ENCODE data around the gene EFCAB6.
A peak's percentile ranks its signal among the peaks of the same experiment; 100 is the strongest.

Gene EFCAB6
- total RNA-seq = 0.10 to 5.2 (median 0.48) reads per million in 17 experiments

GRCh38 chr22:43812149-43812842, at the start of gene EFCAB6:
EFCAB6 (minus strand) TSS chr22:43812305; CDS start chr22:43782318, 29,987 bp downstream.
- peak; percentile 94 to 99 (median 96) for DNase-seq

DNA sequence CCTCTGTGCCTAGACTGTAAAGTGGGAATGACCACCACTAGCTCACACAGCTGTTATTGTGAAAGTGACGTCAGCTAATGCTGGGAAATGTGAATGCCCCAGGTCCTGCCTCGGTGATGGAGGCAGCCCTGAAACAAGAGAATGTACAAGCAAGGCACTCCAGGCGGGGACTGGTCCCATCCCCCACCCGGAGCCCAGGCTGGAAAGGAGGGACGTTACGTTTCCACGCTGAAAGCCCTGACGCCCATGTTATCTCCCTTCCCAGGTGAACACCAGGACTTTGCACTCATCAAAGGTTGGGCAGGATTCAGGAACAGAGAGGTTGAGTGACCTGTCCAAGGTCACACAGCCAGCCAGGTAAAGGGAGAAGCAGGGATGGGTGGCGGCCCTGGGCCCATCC, 49.4 kb upstream of the EFCAB6 start:
- DNase-seq = no peak

- no peak for DNase-seq
These were observed 48.7 kb upstream of the EFCAB6 start for GRCh38 chr22:43860831-43861230.

GRCh38 chr22:43860126-43860525, 48.0 kb upstream of the EFCAB6 start:
- DNase-seq = no peak

- no peak for DNase-seq
These were observed 47.5 kb upstream of the EFCAB6 start for GRCh38 chr22:43859621-43860020.

- no peak for DNase-seq
These were observed 47.1 kb upstream of the EFCAB6 start for GRCh38 chr22:43859176-43859575.

DNA sequence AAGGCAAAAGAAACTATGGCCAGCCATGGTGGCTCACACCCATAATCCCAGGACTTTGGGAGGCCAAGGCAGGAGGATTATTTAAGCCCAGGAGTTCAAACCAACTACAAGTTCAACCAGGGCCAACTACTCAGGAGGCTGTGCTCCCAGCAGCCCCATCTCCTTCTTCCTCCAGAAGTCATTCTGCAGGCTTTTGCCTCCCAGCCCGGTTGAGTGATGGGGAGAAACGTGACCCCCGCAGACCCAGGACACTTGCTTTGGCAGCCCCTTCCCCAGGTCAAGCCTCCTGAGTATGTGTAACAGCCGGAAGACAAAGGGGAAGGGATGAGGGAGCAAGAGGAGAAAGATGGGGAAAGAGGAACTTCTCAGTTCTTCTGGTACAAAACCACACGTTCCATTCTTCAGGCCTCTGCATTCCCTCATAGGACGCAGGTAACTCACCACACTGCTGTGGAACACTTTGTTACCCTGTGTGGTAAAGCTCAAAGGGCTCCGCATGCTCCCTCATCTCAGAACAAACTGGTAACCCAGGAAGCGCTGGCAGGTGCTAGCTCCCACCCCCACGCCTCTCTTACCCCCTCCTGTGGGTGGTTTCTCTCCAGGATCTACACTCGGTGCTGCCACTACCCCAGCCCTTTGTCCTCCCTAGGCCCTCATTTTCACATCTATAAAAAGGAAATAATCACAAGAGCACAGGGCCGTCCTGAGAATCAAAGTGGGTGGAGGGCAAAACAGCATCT, 46.2 kb upstream of the EFCAB6 start:
- no peak for DNase-seq

- DNase-seq = no peak
These were observed 45.3 kb upstream of the EFCAB6 start for GRCh38 chr22:43857367-43857766.

- DNase-seq = no peak
These were observed 43.3 kb upstream of the EFCAB6 start for GRCh38 chr22:43855431-43855830.

GRCh38 chr22:43854786-43855271, 42.7 kb upstream of the EFCAB6 start:
- DNase-seq = no peak

DNA sequence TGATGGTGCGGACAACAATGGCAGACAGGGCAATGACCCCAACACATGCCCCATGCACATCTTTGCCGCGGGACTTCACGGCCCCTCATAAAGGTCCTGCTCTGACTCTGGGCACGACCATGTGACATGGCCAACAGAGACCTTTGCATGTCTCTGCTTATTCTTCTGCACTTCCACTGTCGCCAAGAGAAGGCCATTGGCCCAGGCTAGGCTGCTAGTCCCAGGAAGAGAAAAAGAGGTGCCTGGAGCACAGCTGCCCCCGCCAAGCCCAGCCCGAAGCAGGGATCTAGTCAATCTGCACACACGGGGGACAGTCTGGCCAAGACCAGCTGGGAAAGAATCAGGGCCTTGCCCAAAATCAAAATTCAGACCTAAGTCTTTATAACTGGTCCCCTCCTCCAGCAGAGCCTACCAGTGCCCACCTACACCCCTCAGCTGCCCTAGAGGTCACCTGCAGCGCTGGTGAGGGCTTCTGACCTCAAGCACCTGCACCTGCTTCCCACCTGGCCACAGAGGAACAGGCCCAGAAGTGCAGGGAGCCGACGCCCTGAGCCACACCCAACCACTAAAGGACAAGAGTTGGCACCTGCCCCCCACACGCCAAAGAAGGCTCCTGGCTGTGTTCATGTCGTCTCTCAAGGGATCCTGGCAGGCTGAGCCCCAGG, 42.1 kb upstream of the EFCAB6 start:
- no peak for DNase-seq

GRCh38 chr22:43853328-43853931, 41.3 kb upstream of the EFCAB6 start:
- DNase-seq = no peak

DNA sequence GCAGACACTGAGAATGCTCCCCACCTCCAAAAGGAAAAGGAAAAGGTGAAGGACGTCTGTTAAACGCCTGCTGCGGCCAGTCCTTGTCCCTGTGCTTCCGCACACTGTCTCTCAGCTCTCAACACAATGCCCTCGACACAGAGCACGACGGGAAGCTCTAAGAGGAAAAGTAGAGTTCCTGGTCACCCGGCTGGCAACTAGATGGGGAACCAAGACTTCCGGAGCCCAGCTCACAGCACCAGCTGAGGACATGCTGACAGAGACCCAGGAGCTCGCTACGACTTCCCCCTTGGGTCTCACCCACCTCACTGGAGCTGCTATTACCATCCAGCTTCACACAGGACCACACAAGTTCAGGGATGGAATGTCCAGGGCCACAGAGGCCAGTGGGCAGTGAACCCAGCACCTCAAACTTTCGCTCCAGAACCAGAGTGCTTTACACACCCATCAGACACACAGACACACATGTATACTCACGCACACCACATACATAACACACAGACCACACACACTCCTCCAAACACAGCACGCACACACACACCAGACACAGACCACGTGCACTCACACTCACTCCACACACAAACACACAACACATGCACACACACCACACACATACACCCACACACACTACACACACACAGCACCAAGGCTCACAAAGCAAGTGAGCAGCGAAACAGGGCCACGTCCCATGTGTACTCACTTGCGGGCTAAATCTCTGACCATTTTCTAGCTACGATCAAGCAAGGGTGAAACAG, 40.6 kb upstream of the EFCAB6 start:
- peak in 3 of 4 experiments; percentile 6 to 70 (median 66) for DNase-seq

GRCh38 chr22:43851979-43852307, 39.8 kb upstream of the EFCAB6 start:
- no peak for DNase-seq

DNA sequence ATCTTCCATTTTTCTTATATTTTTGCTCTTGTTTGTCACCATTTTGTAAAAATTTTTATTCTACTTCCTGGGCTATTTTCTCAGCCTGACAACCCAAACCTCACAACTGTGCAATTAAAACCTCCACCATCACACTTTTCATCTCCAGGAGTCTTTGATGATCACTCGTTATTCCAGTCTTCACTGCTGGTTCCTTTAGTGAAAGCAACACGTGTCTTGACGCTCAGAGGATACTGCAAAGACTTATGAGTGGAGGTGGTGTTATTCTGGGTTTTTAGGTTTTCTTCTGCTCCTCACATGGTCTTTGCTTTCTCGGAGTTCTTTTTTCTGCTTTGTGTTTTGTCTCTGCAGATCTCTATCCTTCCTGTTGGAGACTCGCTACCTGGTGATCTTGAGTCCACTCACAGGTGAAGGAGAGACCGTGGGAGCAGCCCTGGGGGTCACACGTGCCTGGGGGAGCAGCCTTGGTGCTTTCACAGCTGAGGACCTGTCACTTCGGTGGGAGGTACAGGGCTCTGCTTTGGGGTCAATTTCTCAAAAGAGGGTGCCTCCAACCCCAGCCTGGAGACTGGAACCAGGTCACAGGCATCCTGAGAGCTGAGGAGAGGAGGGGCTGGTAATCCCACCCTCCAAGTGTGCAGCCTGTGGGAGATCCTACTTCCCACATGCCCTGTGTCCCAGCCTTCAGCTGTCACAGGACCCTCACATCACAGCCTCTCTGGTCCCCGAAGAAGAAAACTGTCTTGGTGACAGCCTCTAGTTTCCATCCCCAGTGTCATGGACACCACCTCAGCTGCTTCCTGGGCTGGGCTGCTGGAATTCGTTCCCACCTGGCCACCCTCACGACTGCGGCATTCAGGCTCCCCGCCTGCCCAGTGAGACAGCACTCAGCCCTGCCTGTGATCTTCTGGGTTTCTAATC, 39.2 kb upstream of the EFCAB6 start:
- DNase-seq = no peak

DNA sequence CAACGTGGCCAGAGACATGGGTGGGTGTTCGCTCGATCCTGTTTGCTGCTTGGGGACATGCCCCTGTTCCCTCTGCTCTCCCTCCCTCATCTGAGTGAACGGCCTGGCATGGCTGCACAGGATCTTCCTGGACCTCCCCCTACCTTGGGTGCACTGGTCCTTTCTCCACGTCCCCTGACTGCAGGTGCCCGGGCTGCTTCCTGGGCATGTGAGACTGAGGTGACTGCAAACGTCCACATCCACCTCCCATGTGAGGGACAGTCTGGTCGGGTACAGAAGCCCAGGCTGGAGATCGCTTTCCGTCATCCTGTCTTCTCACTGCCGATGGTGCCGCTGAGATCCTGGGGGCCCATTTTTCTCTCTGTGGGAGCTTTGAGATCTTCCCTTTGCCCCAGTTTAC, 38.4 kb upstream of the EFCAB6 start:
- DNase-seq = no peak

GRCh38 chr22:43849731-43850130, 37.6 kb upstream of the EFCAB6 start:
- DNase-seq = no peak

DNA sequence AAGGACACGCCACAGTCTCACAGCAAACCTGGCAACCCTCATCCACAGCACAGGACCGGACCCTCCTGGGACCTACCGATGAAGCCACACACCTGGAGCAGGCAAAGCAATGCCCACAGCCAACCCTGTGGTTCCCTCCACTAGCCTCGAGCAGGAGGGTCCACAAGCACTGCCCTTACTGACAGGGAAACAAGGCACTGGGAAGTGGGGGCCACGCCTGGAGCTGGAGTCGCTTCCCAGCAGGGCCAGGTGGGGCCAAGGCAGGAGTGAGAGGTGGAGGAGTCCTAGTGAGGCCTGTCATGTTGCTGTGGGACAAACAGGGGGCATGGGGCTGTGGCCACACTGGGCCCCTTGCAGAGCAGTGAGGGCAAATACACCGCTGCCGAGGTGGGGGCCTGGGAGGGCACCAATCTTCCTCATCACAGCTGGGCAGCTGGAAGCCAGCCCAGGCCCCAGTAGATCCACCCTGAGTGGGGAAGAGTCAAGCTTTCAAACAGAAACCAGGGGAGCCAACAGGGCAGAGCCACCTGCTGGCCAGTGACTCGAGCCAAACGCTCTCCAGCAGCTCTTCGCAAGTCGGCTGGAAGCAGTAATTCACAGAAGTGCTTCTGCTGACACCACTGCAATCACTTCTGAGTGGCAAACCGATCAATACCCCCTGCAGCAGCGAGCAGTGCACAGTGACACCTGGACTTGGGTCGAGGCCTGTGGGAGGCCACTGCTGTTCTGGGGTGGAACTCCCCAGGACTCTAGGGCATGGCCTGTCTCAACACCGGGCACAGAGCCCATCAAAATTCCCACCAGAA, 36.5 kb upstream of the EFCAB6 start:
- DNase-seq = no peak

GRCh38 chr22:43847376-43848289, 35.5 kb upstream of the EFCAB6 start:
- no peak for DNase-seq
